T-helper 1 cell treated with Interleukin-12 subunit alpha and Interleukin-12 subunit beta and Interleukin-4 antibody, amounts not matched to agents 30 μg/mL and 1 μg/mL, for 36 hours (primary cell): ENCODE data around the gene ANKS3.
"Not testable (repeated sequence)": the region's sequence is repeated elsewhere in the genome, so short reads cannot be mapped to it uniquely, and the experiment has no call there.

Experiments
- H3K27ac Mint-ChIP-seq: one replicate; pipeline ENCODE4 v1.8.0; 2021; ENCODE audit warnings: mild to moderate bottlenecking, mixed read lengths
- H3K27me3 Mint-ChIP-seq: one replicate; pipeline ENCODE4 v1.8.0; 2021; ENCODE audit warnings: low read depth, mixed read lengths
- H3K36me3 Mint-ChIP-seq: one replicate; pipeline ENCODE4 v1.8.0; 2021; ENCODE audit warnings: low read depth, mixed read lengths
- H3K4me1 Mint-ChIP-seq: one replicate; pipeline ENCODE4 v1.8.0; 2021; ENCODE audit warnings: low read depth, mixed read lengths
- H3K4me3 Mint-ChIP-seq: one replicate; pipeline ENCODE4 v1.8.0; 2021; ENCODE audit warnings: mild to moderate bottlenecking, moderate library complexity, mixed read lengths
- H3K9me3 Mint-ChIP-seq: one replicate; pipeline ENCODE4 v1.8.0; 2021; ENCODE audit warnings: mixed read lengths

The ANKS3 gene

GRCh38 chr16:4747906-4748681 lies 14.0 kb upstream of the ANKS3 start:
- Mint-ChIP-seq H3K27ac (peak overlapping the region; percentile 71), H3K9me3 (no peaks in the 10 kb centered on the region), H3K27me3 (no peaks in the 10 kb centered on the region), H3K4me3 (no peak overlapping the region), H3K36me3 (peaks cover 2% of the 10 kb centered on the region), H3K4me1 (peaks cover 10% of the 10 kb centered on the region)

GRCh38 chr16:4746991-4747574 lies 13.0 kb upstream of the ANKS3 start:
- Mint-ChIP-seq H3K36me3 (no peaks in the 10 kb centered on the region), H3K4me1 (peaks cover 10% of the 10 kb centered on the region), H3K4me3 (no peak overlapping the region), H3K27ac (no peak overlapping the region), H3K27me3 (no peaks in the 10 kb centered on the region), H3K9me3 (no peaks in the 10 kb centered on the region)

- Mint-ChIP-seq H3K9me3 (no peaks in the 10 kb centered on the region), H3K27me3 (no peaks in the 10 kb centered on the region), H3K36me3 (no peaks in the 10 kb centered on the region), H3K4me1 (peaks cover 10% of the 10 kb centered on the region), H3K27ac (no peak overlapping the region), H3K4me3 (no peak overlapping the region)
Observed at GRCh38 chr16:4746215-4746614, 12.1 kb upstream of the ANKS3 start.

DNA sequence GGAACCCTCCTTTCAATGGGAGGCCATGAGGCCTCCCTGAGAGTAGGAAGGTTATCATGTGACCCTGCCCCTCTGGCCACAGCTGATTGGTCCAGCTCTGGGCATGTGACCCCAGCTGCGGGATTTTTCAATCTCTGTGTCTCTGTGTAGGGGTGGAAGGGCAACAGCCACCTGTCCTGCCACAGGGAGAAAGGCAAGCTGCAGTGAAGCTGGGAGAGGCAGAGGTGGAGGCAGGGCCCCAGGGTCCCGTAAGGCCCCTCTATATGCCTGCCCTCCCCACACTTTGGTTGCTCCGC lies 11.2 kb upstream of the ANKS3 start:
- Mint-ChIP-seq H3K4me3 (no peak overlapping the region), H3K4me1 (peaks cover 10% of the 10 kb centered on the region), H3K9me3 (no peaks in the 10 kb centered on the region), H3K27me3 (no peaks in the 10 kb centered on the region), H3K36me3 (no peaks in the 10 kb centered on the region), H3K27ac (no peak overlapping the region)

- Mint-ChIP-seq H3K4me3 (no peak overlapping the region), H3K9me3 (no peaks in the 10 kb centered on the region), H3K4me1 (peaks cover 10% of the 10 kb centered on the region)
Observed at GRCh38 chr16:4744555-4745273, 10.6 kb upstream of the ANKS3 start.

GRCh38 chr16:4743226-4743878 lies 9.3 kb upstream of the ANKS3 start:
- Mint-ChIP-seq H3K4me3 (peak overlapping the region; percentile 35), H3K27me3 (no peaks in the 10 kb centered on the region), H3K4me1 (peaks cover 10% of the 10 kb centered on the region), H3K9me3 (no peaks in the 10 kb centered on the region), H3K36me3 (no peaks in the 10 kb centered on the region), H3K27ac (no peak overlapping the region)

More at GRCh38 chr16:4744555-4745273, 10.6 kb upstream of the ANKS3 start:
- no peaks in the 10 kb centered on the region for H3K36me3 Mint-ChIP-seq
- H3K27me3 Mint-ChIP-seq = no peaks in the 10 kb centered on the region
- H3K27ac Mint-ChIP-seq = no peak overlapping the region

GRCh38 chr16:4738370-4738769 lies 4.3 kb upstream of the ANKS3 start:
- H3K36me3 Mint-ChIP-seq, H3K27ac Mint-ChIP-seq, H3K27me3 Mint-ChIP-seq, H3K9me3 Mint-ChIP-seq, H3K4me3 Mint-ChIP-seq: not testable (repeated sequence)
- H3K4me1 Mint-ChIP-seq = peaks cover 10% of the 10 kb centered on the region

DNA sequence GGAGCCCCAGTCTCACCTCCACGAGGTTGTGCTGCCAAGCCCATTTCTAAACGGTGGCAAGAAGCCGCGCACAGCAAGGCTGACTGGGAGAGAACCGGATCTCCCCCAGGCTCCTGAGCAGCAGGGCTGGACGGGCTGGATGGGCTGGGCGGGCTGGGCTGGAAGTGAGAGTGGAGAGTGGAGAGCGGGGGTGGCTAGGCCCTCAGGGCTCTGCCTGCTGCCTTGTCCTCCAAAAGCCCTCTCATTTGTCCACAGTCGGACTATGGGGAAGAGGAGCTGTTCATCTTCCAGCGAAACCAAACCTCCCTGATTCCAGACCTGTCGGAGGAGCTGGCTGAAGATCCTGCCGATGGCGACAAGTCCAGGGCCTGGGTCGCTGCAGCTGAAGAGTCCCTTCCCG lies 3.5 kb upstream of the ANKS3 start:
- H3K36me3 Mint-ChIP-seq = no peaks in the 10 kb centered on the region
- H3K27me3 Mint-ChIP-seq = no peaks in the 10 kb centered on the region
- H3K9me3 Mint-ChIP-seq = no peaks in the 10 kb centered on the region
- no peak overlapping the region for H3K27ac Mint-ChIP-seq
- H3K4me3 Mint-ChIP-seq = no peak overlapping the region
- H3K4me1 Mint-ChIP-seq = peaks cover 14% of the 10 kb centered on the region

GRCh38 chr16:4736546-4736945 lies 2.5 kb upstream of the ANKS3 start:
- H3K36me3 Mint-ChIP-seq = no peaks in the 10 kb centered on the region
- no peak overlapping the region for H3K4me3 Mint-ChIP-seq
- peaks cover 16% of the 10 kb centered on the region for H3K4me1 Mint-ChIP-seq
- H3K27ac Mint-ChIP-seq = no peak overlapping the region
- no peaks in the 10 kb centered on the region for H3K27me3 Mint-ChIP-seq
- H3K9me3 Mint-ChIP-seq = no peaks in the 10 kb centered on the region

- H3K4me1 Mint-ChIP-seq = peaks cover 16% of the 10 kb centered on the region
- peak overlapping the region; percentile 70 for H3K27ac Mint-ChIP-seq
- H3K36me3 Mint-ChIP-seq = no peaks in the 10 kb centered on the region
- H3K4me3 Mint-ChIP-seq = peak overlapping the region; percentile 85
- no peaks in the 10 kb centered on the region for H3K9me3 Mint-ChIP-seq
- no peaks in the 10 kb centered on the region for H3K27me3 Mint-ChIP-seq
Observed at GRCh38 chr16:4734730-4735535, 862 bp upstream of the ANKS3 start.

- H3K9me3 Mint-ChIP-seq = no peaks in the 10 kb centered on the region
- no peaks in the 10 kb centered on the region for H3K36me3 Mint-ChIP-seq
- peaks cover 16% of the 10 kb centered on the region for H3K4me1 Mint-ChIP-seq
- peak overlapping the region; percentile 85 for H3K4me3 Mint-ChIP-seq
- no peaks in the 10 kb centered on the region for H3K27me3 Mint-ChIP-seq
- H3K27ac Mint-ChIP-seq = no peak overlapping the region
Observed at GRCh38 chr16:4733747-4734062, 366 bp downstream of the ANKS3 start.

DNA sequence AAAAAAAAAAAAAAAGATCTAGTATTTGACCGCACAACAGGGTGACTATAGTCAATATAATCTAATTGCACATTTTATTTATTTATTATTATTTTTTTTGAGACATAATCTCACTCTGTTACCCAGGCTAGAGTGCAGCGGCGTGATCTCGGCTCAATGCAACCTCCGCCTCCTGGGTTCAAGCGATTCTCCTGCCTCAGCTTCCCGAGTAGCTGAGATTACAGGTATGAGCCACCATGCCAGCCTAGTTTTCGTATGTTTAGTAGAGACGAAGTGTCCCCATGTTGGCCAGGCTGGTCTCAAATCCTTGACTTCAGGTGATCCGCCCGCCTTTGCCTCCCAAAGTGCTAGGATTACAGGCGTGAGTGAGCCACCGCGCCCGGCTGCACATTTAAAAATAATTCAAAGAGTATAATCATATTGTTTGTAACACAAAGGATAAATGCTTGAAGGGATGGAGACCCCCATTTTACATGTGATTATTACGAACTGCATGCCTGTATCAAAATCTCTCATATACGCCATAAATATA lies 794 bp downstream of the ANKS3 start:
- Mint-ChIP-seq H3K4me3 (peak overlapping the region; percentile 85), H3K4me1 (peaks cover 16% of the 10 kb centered on the region), H3K27ac (no peak overlapping the region), H3K36me3 (no peaks in the 10 kb centered on the region), H3K9me3 (no peaks in the 10 kb centered on the region), H3K27me3 (no peaks in the 10 kb centered on the region)

- Mint-ChIP-seq H3K4me1 (peaks cover 9% of the 10 kb centered on the region), H3K27me3 (no peaks in the 10 kb centered on the region), H3K27ac (no peak overlapping the region), H3K4me3 (no peak overlapping the region), H3K9me3 (no peaks in the 10 kb centered on the region), H3K36me3 (no peaks in the 10 kb centered on the region)
Observed at GRCh38 chr16:4729876-4730275, 4.2 kb downstream of the ANKS3 start.

- no peak overlapping the region for H3K4me3 Mint-ChIP-seq
- H3K9me3 Mint-ChIP-seq = no peaks in the 10 kb centered on the region
- H3K36me3 Mint-ChIP-seq = no peaks in the 10 kb centered on the region
- peaks cover 9% of the 10 kb centered on the region for H3K4me1 Mint-ChIP-seq
- H3K27ac Mint-ChIP-seq = no peak overlapping the region
- no peaks in the 10 kb centered on the region for H3K27me3 Mint-ChIP-seq
Observed at GRCh38 chr16:4728676-4729075, 5.4 kb downstream of the ANKS3 start.
